GM12878 (cell line): ENCODE measurements around the gene MAPKAP1.

Experiments
- BRCA1 ChIP-seq: IDR thresholded peaks from 2 replicates; pipeline ENCODE4 v1.6.1; 2011; ENCODE audit warnings: low read depth, low read length, improper control_type of control experiment
- CREB1 ChIP-seq: IDR thresholded peaks from 2 replicates; pipeline ENCODE4 v1.6.1; 2012; ENCODE audit warnings: low read depth, mild to moderate bottlenecking, inconsistent platforms
- CTCF ChIP-seq, 3 experiments: IDR thresholded peaks in 2 of 3; conservative IDR thresholded peaks in 1 of 3; 2 replicates each; pipeline ENCODE4 v1.5.1; 2011; ENCODE audit warnings: low read depth in 3 of 3, low read length in 3 of 3, mild to moderate bottlenecking in 3 of 3, control low read depth in 2 of 3, moderate library complexity in 2 of 3, inconsistent platforms in 1 of 3, mixed read lengths in 1 of 3; ENCODE audit not compliant: control insufficient read depth in 2 of 3, insufficient read depth in 1 of 3; ENCODE audit errors: extremely low read depth in 1 of 3
- GABPA ChIP-seq: IDR thresholded peaks from 2 replicates; pipeline ENCODE4 v1.6.1; 2014; ENCODE audit warnings: antibody characterized with exemption, low read depth, mild to moderate bottlenecking, inconsistent platforms
- MTA2 ChIP-seq: fragments of 450-650 bp; IDR thresholded peaks from 2 replicates; pipeline ENCODE4 v1.6.1; 2016; ENCODE audit warnings: low read depth, mild to moderate bottlenecking, moderate library complexity
- MYC ChIP-seq: IDR thresholded peaks from 2 replicates; pipeline ENCODE4 v1.6.1; 2011; ENCODE audit warnings: mild to moderate bottlenecking, low read length, moderate library complexity, inconsistent platforms; ENCODE audit not compliant: insufficient read depth, insufficient replicate concordance, insufficient read length, severe bottlenecking
- PML ChIP-seq: IDR thresholded peaks from 2 replicates; pipeline ENCODE4 v1.6.1; 2012; ENCODE audit warnings: low read length, inconsistent platforms
- POLR2A ChIP-seq: IDR thresholded peaks from 2 replicates; pipeline ENCODE4 v1.6.1; 2011; ENCODE audit warnings: low read depth, mild to moderate bottlenecking, low read length
- POLR2AphosphoS5 ChIP-seq: IDR thresholded peaks from 2 replicates; pipeline ENCODE4 v1.6.1; 2011; ENCODE audit warnings: mild to moderate bottlenecking, low read length, inconsistent platforms
- RAD21 ChIP-seq: IDR thresholded peaks from 2 replicates; pipeline ENCODE4 v1.6.1; 2011; ENCODE audit warnings: mild to moderate bottlenecking, low read depth, low read length, moderate library complexity; ENCODE audit not compliant: insufficient read depth
- RELA ChIP-seq: fragments of 450-650 bp; IDR thresholded peaks from 2 replicates; pipeline ENCODE4 v1.8.0; 2014; ENCODE audit warnings: borderline replicate concordance; ENCODE audit not compliant: partially characterized antibody
- TF ChIP-seq, protein P1 (sequence below): IDR thresholded peaks from 2 replicates; pipeline ENCODE4 v1.6.1; 2012; ENCODE audit warnings: mild to moderate bottlenecking, low read depth, low read length
- TF ChIP-seq, protein P2 (sequence below): fragments of 450-650 bp; IDR thresholded peaks from 2 replicates; pipeline ENCODE4 v1.6.1; 2017; ENCODE audit warnings: mild to moderate bottlenecking, moderate library complexity

GRCh38 chr9:125494653-125494915 lies 212.4 kb downstream of the MAPKAP1 start:
- TF ChIP-seq, protein P1, sequence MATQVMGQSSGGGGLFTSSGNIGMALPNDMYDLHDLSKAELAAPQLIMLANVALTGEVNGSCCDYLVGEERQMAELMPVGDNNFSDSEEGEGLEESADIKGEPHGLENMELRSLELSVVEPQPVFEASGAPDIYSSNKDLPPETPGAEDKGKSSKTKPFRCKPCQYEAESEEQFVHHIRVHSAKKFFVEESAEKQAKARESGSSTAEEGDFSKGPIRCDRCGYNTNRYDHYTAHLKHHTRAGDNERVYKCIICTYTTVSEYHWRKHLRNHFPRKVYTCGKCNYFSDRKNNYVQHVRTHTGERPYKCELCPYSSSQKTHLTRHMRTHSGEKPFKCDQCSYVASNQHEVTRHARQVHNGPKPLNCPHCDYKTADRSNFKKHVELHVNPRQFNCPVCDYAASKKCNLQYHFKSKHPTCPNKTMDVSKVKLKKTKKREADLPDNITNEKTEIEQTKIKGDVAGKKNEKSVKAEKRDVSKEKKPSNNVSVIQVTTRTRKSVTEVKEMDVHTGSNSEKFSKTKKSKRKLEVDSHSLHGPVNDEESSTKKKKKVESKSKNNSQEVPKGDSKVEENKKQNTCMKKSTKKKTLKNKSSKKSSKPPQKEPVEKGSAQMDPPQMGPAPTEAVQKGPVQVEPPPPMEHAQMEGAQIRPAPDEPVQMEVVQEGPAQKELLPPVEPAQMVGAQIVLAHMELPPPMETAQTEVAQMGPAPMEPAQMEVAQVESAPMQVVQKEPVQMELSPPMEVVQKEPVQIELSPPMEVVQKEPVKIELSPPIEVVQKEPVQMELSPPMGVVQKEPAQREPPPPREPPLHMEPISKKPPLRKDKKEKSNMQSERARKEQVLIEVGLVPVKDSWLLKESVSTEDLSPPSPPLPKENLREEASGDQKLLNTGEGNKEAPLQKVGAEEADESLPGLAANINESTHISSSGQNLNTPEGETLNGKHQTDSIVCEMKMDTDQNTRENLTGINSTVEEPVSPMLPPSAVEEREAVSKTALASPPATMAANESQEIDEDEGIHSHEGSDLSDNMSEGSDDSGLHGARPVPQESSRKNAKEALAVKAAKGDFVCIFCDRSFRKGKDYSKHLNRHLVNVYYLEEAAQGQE, result no peak
- TF ChIP-seq RAD21 (no peak), MYC (no peak), CREB1 (no peak), PML (no peak), BRCA1 (no peak), POLR2AphosphoS5 (no peak), RELA (no peak), CTCF (IDR thresholded peaks at IDR 0.05 in 2 of 3, conservative IDR thresholded peaks at IDR 0.05 in 1 of 3; ENCODE audit: control insufficient read depth in 2 of 3, extremely low read depth in 1 of 3, insufficient read depth in 1 of 3, low read depth in 3 of 3, low read length in 3 of 3) (no peak), POLR2A (no peak), GABPA (no peak), MTA2 (no peak)
- TF ChIP-seq, protein P2, sequence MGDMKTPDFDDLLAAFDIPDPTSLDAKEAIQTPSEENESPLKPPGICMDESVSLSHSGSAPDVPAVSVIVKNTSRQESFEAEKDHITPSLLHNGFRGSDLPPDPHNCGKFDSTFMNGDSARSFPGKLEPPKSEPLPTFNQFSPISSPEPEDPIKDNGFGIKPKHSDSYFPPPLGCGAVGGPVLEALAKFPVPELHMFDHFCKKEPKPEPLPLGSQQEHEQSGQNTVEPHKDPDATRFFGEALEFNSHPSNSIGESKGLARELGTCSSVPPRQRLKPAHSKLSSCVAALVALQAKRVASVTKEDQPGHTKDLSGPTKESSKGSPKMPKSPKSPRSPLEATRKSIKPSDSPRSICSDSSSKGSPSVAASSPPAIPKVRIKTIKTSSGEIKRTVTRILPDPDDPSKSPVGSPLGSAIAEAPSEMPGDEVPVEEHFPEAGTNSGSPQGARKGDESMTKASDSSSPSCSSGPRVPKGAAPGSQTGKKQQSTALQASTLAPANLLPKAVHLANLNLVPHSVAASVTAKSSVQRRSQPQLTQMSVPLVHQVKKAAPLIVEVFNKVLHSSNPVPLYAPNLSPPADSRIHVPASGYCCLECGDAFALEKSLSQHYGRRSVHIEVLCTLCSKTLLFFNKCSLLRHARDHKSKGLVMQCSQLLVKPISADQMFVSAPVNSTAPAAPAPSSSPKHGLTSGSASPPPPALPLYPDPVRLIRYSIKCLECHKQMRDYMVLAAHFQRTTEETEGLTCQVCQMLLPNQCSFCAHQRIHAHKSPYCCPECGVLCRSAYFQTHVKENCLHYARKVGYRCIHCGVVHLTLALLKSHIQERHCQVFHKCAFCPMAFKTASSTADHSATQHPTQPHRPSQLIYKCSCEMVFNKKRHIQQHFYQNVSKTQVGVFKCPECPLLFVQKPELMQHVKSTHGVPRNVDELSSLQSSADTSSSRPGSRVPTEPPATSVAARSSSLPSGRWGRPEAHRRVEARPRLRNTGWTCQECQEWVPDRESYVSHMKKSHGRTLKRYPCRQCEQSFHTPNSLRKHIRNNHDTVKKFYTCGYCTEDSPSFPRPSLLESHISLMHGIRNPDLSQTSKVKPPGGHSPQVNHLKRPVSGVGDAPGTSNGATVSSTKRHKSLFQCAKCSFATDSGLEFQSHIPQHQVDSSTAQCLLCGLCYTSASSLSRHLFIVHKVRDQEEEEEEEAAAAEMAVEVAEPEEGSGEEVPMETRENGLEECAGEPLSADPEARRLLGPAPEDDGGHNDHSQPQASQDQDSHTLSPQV, result no peak
